HG03196 (cell line): ENCODE data around the gene MCF2L2.
"Not testable (repeated sequence)": the region's sequence is repeated elsewhere in the genome, so short reads cannot be mapped to it uniquely, and the experiment has no call there.

ENCODE experiments used
- ATAC-seq: cut with Tn5 transposase; IDR thresholded peaks from one replicate; pipeline ENCODE4 v1.9.1; 2021; ENCODE audit not compliant: unreplicated experiment

The MCF2L2 gene

GRCh38 chr3:183428447-183429211, at the start of gene MCF2L2:
MCF2L2 (minus strand) TSS chr3:183428619; CDS start chr3:183427977, 642 bp downstream.
- ATAC-seq: no peak

GRCh38 chr3:183477801-183478456, 49.5 kb upstream of the MCF2L2 start:
- ATAC-seq: no peak

- ATAC-seq: not testable (repeated sequence)
Measured at GRCh38 chr3:183475764-183476162, 47.3 kb upstream of the MCF2L2 start.

- no peak for ATAC-seq
Measured at GRCh38 chr3:183475016-183475763, 46.8 kb upstream of the MCF2L2 start.

- no peak for ATAC-seq
Measured at GRCh38 chr3:183473969-183474368, 45.5 kb upstream of the MCF2L2 start.

GRCh38 chr3:183472155-183472554, 43.7 kb upstream of the MCF2L2 start:
- no peak for ATAC-seq

- no peak for ATAC-seq
Measured at GRCh38 chr3:183468424-183468823, 40.0 kb upstream of the MCF2L2 start.

GRCh38 chr3:183466575-183466974, 38.2 kb upstream of the MCF2L2 start:
- no peak for ATAC-seq

- ATAC-seq: not testable (repeated sequence)
Measured at GRCh38 chr3:183465710-183466109, 37.3 kb upstream of the MCF2L2 start.

GRCh38 chr3:183464480-183464879, 36.1 kb upstream of the MCF2L2 start:
- no peak for ATAC-seq

- no peak for ATAC-seq
Measured at GRCh38 chr3:183460081-183461055, 31.9 kb upstream of the MCF2L2 start.

GRCh38 chr3:183455089-183455488, 26.7 kb upstream of the MCF2L2 start:
- no peak for ATAC-seq

GRCh38 chr3:183454064-183454463, 25.6 kb upstream of the MCF2L2 start:
- ATAC-seq: no peak

- ATAC-seq: no peak
Measured at GRCh38 chr3:183449791-183450190, 21.4 kb upstream of the MCF2L2 start.

- ATAC-seq: no peak
Measured at GRCh38 chr3:183449391-183449790, 21.0 kb upstream of the MCF2L2 start.

- no peak for ATAC-seq
Measured at GRCh38 chr3:183448369-183449128, 20.1 kb upstream of the MCF2L2 start.

- ATAC-seq: peak; percentile 74
Measured at GRCh38 chr3:183447206-183448001, 19.0 kb upstream of the MCF2L2 start.

GRCh38 chr3:183446838-183447205, 18.4 kb upstream of the MCF2L2 start:
- ATAC-seq: no peak

GRCh38 chr3:183444748-183445147, 16.3 kb upstream of the MCF2L2 start:
- no peak for ATAC-seq
